Subcutaneous adipose tissue (tissue), 4 donors: ENCODE data around the gene NBEAL1. TPM values are rescaled to one million over a fixed set of nuclear protein-coding genes. Genes with fewer than 3 reads are reported as not detected.

ENCODE experiments used
- CTCF ChIP-seq: fragments of 450-650 bp; IDR thresholded peaks from one replicate; pipeline ENCODE4 v1.5.1; 2016; ENCODE audit warnings: low read depth, mild to moderate bottlenecking, control low read depth, antibody characterized with exemption, moderate library complexity
- total RNA-seq, 4 donors: library from RNA; depleted of rRNA; stranded (reverse); fragments of >200 nt; gene quantifications; one replicate each; pipeline ENCODE4 v1.1.0, GENCODE V29; 2016

The NBEAL1 gene
- total RNA-seq, 4 donors from 2014 or later: 45.0 to 80.9 (median 54.3) TPM

- no peak for TF ChIP-seq CTCF
These were observed 47.5 kb downstream of the NBEAL1 start for GRCh38 chr2:203062126-203062525.

GRCh38 chr2:203070701-203071100, 56.0 kb downstream of the NBEAL1 start:
- no peak for TF ChIP-seq CTCF

- TF ChIP-seq CTCF: no peak
These were observed 56.5 kb downstream of the NBEAL1 start for GRCh38 chr2:203071148-203071547.

- TF ChIP-seq CTCF: no peak
These were observed 57.7 kb downstream of the NBEAL1 start for GRCh38 chr2:203072371-203072770.

- TF ChIP-seq CTCF: no peak
These were observed 62.8 kb downstream of the NBEAL1 start for GRCh38 chr2:203077451-203077850.

GRCh38 chr2:203080447-203081045, 65.9 kb downstream of the NBEAL1 start:
- no peak for TF ChIP-seq CTCF

GRCh38 chr2:203083328-203083727, 68.7 kb downstream of the NBEAL1 start:
- TF ChIP-seq CTCF: no peak
